Omental fat pad (tissue), 4 donors: ENCODE data around the gene FIBP. TPM values are rescaled to one million over a fixed set of nuclear protein-coding genes. Genes with fewer than 3 reads are reported as not detected.

Experiments used
- ATAC-seq: fragments of 150-250 bp; one replicate; pipeline ENCODE4 v1.9.1; 2016; ENCODE audit warnings: mild to moderate bottlenecking, moderate library complexity; ENCODE audit not compliant: low FRiP score
- DNase-seq: peaks from one replicate; pipeline ENCODE4 v3.0.0-alpha.2; 2019; ENCODE audit warnings: low spot score
- CTCF ChIP-seq, 3 donors: fragments of 450-650 bp; IDR thresholded peaks; one replicate each; pipeline ENCODE4 v1.5.1; 2016 to 2017; ENCODE audit warnings: antibody characterized with exemption in 3 of 3, mild to moderate bottlenecking in 3 of 3, moderate library complexity in 2 of 3
- total RNA-seq, 4 donors: library from RNA; depleted of rRNA; stranded (reverse); fragments of >200 nt; gene quantifications; one replicate each; pipeline ENCODE4 v1.1.0, GENCODE V29; 2016

Gene FIBP
- total RNA-seq, 4 donors from 2014 or later, result 48.8 to 66.4 (median 54.6) TPM

- peak; percentile 79 for DNase-seq
These were observed 30.2 kb downstream of the FIBP start, which contains the start of gene CFL1 for GRCh38 chr11:65857853-65858680. Gene CFL1 (minus strand): TSS chr11:65858180. CDS start chr11:65858099, 81 bp downstream.

GRCh38 chr11:65857500-65857852 lies 30.8 kb downstream of the FIBP start:
- ATAC-seq, result no peak
- DNase-seq, result peak; percentile 24
- TF ChIP-seq CTCF (IDR thresholded peaks at IDR 0.05), result no peak

More at GRCh38 chr11:65857853-65858680, 30.2 kb downstream of the FIBP start, which contains the start of gene CFL1:
- peak; percentile 77 for ATAC-seq
- no peak for TF ChIP-seq CTCF (IDR thresholded peaks at IDR 0.05)

- peak; percentile 30 for ATAC-seq
- DNase-seq, result peak; percentile 65
- no peak for TF ChIP-seq CTCF (IDR thresholded peaks at IDR 0.05)
These were observed 31.4 kb downstream of the FIBP start for GRCh38 chr11:65856689-65857499.

GRCh38 chr11:65855927-65856363 lies 32.3 kb downstream of the FIBP start:
- no peak for TF ChIP-seq CTCF (IDR thresholded peaks at IDR 0.05)
- DNase-seq (no peak), ATAC-seq (no peak)

GRCh38 chr11:65854852-65855837 lies 33.1 kb downstream of the FIBP start:
- TF ChIP-seq CTCF (IDR thresholded peaks at IDR 0.05), result no peak
- ATAC-seq (no peak), DNase-seq (no peak)

- DNase-seq, result no peak
- TF ChIP-seq CTCF (IDR thresholded peaks at IDR 0.05), result no peak
- ATAC-seq, result no peak
These were observed 34.1 kb downstream of the FIBP start for GRCh38 chr11:65854161-65854592.
